GM23248 (cell line): Measurements from ENCODE around the gene ZNF215.

ENCODE experiments used
- EZH2 ChIP-seq: fragments of 200-600 bp; sonication (generic); IDR thresholded peaks from 2 replicates; pipeline ENCODE4 v1.6.1; 2018; ENCODE audit warnings: antibody characterized with exemption, mild to moderate bottlenecking; ENCODE audit not compliant: insufficient read depth, poor library complexity, severe bottlenecking
- EZH2phosphoT487 ChIP-seq: fragments of 200-600 bp; sonication (generic); IDR thresholded peaks from 2 replicates; pipeline ENCODE4 v1.6.1; 2018; ENCODE audit warnings: antibody characterized with exemption, moderate library complexity, mild to moderate bottlenecking, low read depth; ENCODE audit not compliant: insufficient read depth

- TF ChIP-seq EZH2 (no peak), EZH2phosphoT487 (no peak)
Measured at GRCh38 chr11:6925636-6926207, 504 bp upstream of the ZNF215 start.
